Liver (tissue), 3 donors: ENCODE measurements around the gene IQGAP2.

Experiments used
- FOXA1 ChIP-seq: IDR thresholded peaks from 2 replicates; pipeline ENCODE4 v1.6.1; 2016; ENCODE audit warnings: antibody characterized with exemption
- NR2F2 ChIP-seq: IDR thresholded peaks from 2 replicates; pipeline ENCODE4 v1.6.1; 2016; ENCODE audit warnings: antibody characterized with exemption
- SP1 ChIP-seq: IDR thresholded peaks from 2 replicates; pipeline ENCODE4 v1.6.1; 2018; ENCODE audit warnings: antibody characterized with exemption, mild to moderate bottlenecking
- TAF1 ChIP-seq: conservative IDR thresholded peaks from 2 replicates; pipeline ENCODE4 v1.6.1; 2016; ENCODE audit warnings: antibody characterized with exemption, mild to moderate bottlenecking
- YY1 ChIP-seq: IDR thresholded peaks from 2 replicates; pipeline ENCODE4 v1.6.1; 2016; ENCODE audit warnings: antibody characterized with exemption, mild to moderate bottlenecking
- TF ChIP-seq, protein P1 (sequence below): fragments of 150-350 bp; IDR thresholded peaks from 2 replicates; pipeline ENCODE4 v1.5.1; 2017; ENCODE audit warnings: improper control_type of control experiment, low read depth, low read length; ENCODE audit not compliant: missing input control
- TF ChIP-seq, protein P2 (sequence below): IDR thresholded peaks from 2 replicates; pipeline ENCODE4 v1.6.1; 2016; ENCODE audit warnings: antibody characterized with exemption, mild to moderate bottlenecking
- TF ChIP-seq, protein P3 (sequence below): IDR thresholded peaks from 2 replicates; pipeline ENCODE4 v1.6.1; 2016; ENCODE audit warnings: antibody characterized with exemption
- donor health status: healthy.
- donor health status: healthy.

DNA sequence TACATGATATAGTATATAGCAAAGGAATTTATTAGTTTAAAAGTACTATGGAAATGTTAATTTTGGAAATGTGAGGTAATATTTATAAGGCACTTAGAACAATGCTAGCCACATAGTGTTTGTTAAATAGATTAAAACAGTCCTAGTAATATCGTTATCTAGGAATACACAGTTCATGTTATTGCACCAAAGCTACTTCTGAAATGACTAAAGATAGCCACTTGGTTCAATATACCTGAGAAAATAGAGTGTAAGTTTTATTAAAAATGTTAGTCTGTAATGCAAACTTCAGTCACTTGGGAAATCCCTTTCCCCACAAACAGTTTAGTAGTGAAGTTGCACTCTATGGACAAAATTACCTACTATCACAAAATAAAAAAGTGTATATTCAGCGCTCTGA lies 297.5 kb downstream of the IQGAP2 start:
- TF ChIP-seq, protein P1, sequence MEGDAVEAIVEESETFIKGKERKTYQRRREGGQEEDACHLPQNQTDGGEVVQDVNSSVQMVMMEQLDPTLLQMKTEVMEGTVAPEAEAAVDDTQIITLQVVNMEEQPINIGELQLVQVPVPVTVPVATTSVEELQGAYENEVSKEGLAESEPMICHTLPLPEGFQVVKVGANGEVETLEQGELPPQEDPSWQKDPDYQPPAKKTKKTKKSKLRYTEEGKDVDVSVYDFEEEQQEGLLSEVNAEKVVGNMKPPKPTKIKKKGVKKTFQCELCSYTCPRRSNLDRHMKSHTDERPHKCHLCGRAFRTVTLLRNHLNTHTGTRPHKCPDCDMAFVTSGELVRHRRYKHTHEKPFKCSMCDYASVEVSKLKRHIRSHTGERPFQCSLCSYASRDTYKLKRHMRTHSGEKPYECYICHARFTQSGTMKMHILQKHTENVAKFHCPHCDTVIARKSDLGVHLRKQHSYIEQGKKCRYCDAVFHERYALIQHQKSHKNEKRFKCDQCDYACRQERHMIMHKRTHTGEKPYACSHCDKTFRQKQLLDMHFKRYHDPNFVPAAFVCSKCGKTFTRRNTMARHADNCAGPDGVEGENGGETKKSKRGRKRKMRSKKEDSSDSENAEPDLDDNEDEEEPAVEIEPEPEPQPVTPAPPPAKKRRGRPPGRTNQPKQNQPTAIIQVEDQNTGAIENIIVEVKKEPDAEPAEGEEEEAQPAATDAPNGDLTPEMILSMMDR: no peak
- no peak for TF ChIP-seq TAF1
- TF ChIP-seq YY1: no peak
- TF ChIP-seq FOXA1: no peak
- TF ChIP-seq NR2F2: no peak
- no peak for TF ChIP-seq SP1
- TF ChIP-seq, protein P2, sequence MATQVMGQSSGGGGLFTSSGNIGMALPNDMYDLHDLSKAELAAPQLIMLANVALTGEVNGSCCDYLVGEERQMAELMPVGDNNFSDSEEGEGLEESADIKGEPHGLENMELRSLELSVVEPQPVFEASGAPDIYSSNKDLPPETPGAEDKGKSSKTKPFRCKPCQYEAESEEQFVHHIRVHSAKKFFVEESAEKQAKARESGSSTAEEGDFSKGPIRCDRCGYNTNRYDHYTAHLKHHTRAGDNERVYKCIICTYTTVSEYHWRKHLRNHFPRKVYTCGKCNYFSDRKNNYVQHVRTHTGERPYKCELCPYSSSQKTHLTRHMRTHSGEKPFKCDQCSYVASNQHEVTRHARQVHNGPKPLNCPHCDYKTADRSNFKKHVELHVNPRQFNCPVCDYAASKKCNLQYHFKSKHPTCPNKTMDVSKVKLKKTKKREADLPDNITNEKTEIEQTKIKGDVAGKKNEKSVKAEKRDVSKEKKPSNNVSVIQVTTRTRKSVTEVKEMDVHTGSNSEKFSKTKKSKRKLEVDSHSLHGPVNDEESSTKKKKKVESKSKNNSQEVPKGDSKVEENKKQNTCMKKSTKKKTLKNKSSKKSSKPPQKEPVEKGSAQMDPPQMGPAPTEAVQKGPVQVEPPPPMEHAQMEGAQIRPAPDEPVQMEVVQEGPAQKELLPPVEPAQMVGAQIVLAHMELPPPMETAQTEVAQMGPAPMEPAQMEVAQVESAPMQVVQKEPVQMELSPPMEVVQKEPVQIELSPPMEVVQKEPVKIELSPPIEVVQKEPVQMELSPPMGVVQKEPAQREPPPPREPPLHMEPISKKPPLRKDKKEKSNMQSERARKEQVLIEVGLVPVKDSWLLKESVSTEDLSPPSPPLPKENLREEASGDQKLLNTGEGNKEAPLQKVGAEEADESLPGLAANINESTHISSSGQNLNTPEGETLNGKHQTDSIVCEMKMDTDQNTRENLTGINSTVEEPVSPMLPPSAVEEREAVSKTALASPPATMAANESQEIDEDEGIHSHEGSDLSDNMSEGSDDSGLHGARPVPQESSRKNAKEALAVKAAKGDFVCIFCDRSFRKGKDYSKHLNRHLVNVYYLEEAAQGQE: no peak
- TF ChIP-seq, protein P3, sequence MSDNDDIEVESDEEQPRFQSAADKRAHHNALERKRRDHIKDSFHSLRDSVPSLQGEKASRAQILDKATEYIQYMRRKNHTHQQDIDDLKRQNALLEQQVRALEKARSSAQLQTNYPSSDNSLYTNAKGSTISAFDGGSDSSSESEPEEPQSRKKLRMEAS: no peak
